Endothelial cell of umbilical vein (primary cell): Measurements from ENCODE around the gene MAP2K5. TPM values are rescaled to one million over a fixed set of nuclear protein-coding genes. Genes with fewer than 3 reads are reported as not detected.

Experiments used
- BruUV-seq: library from RNA; stranded (reverse); fragments of 400-500 nt; replicated peaks from 2 replicates; lab custom pipeline; 2021; lab: Mats Ljungman, UMichigan
- CTCF ChIA-PET: fragments of 300-600, 350-600 bp; sonication (Branson Sonifier 250); formaldehyde crosslinking; loops from one replicate; lab custom pipeline; 2021; ENCODE audit warnings: antibody characterized with exemption, inconsistent platforms; lab: Charles Lee
- POLR2A ChIA-PET: fragments of 300-600, 350-600 bp; sonication (Branson Sonifier 250); formaldehyde crosslinking; loops from one replicate; lab custom pipeline; 2021; ENCODE audit warnings: antibody characterized with exemption, inconsistent platforms; lab: Charles Lee
- DNase-seq: peaks from one replicate; pipeline ENCODE4 v3.0.0-alpha.2; 2011; ENCODE audit warnings: low read depth, low spot score
- FAIRE-seq: peaks from 2 replicates; lab custom pipeline; 2011; peaks lifted over from hg19 to GRCh38; lab: Jason Lieb, UNC
- H2AFZ ChIP-seq: 2 replicates; pipeline ENCODE4 v1.6.0; 2012; ENCODE audit warnings: low read depth, low read length, control low read depth, inconsistent platforms
- H3K27ac ChIP-seq: 2 replicates; pipeline ENCODE4 v1.5.1; 2011; ENCODE audit warnings: low read depth, mild to moderate bottlenecking, control low read depth, low read length, moderate library complexity; ENCODE audit not compliant: insufficient read depth
- H3K27me3 ChIP-seq, 2 experiments: 2 replicates each; pipeline versions ENCODE4 v1.6.0 to v1.6.1; 2011; ENCODE audit warnings: low read length in 2 of 2, mixed read lengths in 1 of 2; ENCODE audit not compliant: control insufficient read depth in 2 of 2, insufficient read depth in 2 of 2
- H3K36me3 ChIP-seq, 2 experiments: 2 replicates in 1 of 2; 3 replicates in 1 of 2; pipeline ENCODE4 v1.5.1; 2011; ENCODE audit warnings: low read length in 2 of 2, mild to moderate bottlenecking in 1 of 2, moderate library complexity in 1 of 2; ENCODE audit not compliant: control insufficient read depth in 2 of 2, insufficient read depth in 2 of 2; ENCODE audit errors: extremely low read depth in 1 of 2
- H3K4me1 ChIP-seq: 3 replicates; pipeline ENCODE4 v1.5.1; 2011; ENCODE audit warnings: mild to moderate bottlenecking, low read length; ENCODE audit not compliant: control insufficient read depth, insufficient read depth; ENCODE audit errors: extremely low read depth
- H3K4me2 ChIP-seq: 2 replicates; pipeline ENCODE4 v1.6.1; 2011; ENCODE audit warnings: low read length, control low read depth, mixed read lengths; ENCODE audit not compliant: insufficient read depth
- H3K4me3 ChIP-seq, 3 experiments: fragments of 200-600 bp in 1 of 3; sonication (generic), shearing (Covaris generic) in 1 of 3; replicated peaks in 1 of 3; 2 replicates each; pipeline ENCODE4 v1.5.1; 2011 to 2016; ENCODE audit warnings: control low read depth in 3 of 3, low read length in 3 of 3, mild to moderate bottlenecking in 2 of 3, inconsistent platforms in 1 of 3, low read depth in 1 of 3, moderate library complexity in 1 of 3; ENCODE audit not compliant: insufficient read depth in 1 of 3
- H3K79me2 ChIP-seq: 2 replicates; pipeline ENCODE4 v1.6.0; 2012; ENCODE audit warnings: low read length, inconsistent platforms; ENCODE audit not compliant: control insufficient read depth, insufficient read depth
- H3K9ac ChIP-seq: replicated peaks from 2 replicates; pipeline ENCODE3; 2011; ENCODE audit warnings: low read length, control low read depth; ENCODE audit not compliant: insufficient read depth; ENCODE audit errors: extremely low read depth
- H3K9me1 ChIP-seq: replicated peaks from 3 replicates; pipeline ENCODE4 v1.6.0; 2011; ENCODE audit warnings: mild to moderate bottlenecking, low read length; ENCODE audit not compliant: control insufficient read depth, insufficient read depth; ENCODE audit errors: extremely low read depth
- H3K9me3 ChIP-seq: replicated peaks from 2 replicates; pipeline ENCODE4 v1.5.1; 2012; ENCODE audit warnings: low read length, inconsistent platforms; ENCODE audit not compliant: control insufficient read depth, insufficient read depth
- H4K20me1 ChIP-seq: replicated peaks from 2 replicates; pipeline ENCODE3; 2011; ENCODE audit warnings: mild to moderate bottlenecking, low read length; ENCODE audit not compliant: control insufficient read depth, insufficient read depth; ENCODE audit errors: extremely low read depth
- EZH2 ChIP-seq: IDR thresholded peaks from 2 replicates; pipeline ENCODE4 v1.6.1; 2012; ENCODE audit warnings: borderline replicate concordance, low read depth, mild to moderate bottlenecking, moderate library complexity, low read length, inconsistent platforms; ENCODE audit not compliant: severe bottlenecking
- FOS ChIP-seq: IDR thresholded peaks from 2 replicates; pipeline ENCODE4 v1.6.1; 2011; ENCODE audit warnings: mild to moderate bottlenecking, low read length, moderate library complexity, borderline replicate concordance; ENCODE audit not compliant: insufficient read depth
- GATA2 ChIP-seq: IDR thresholded peaks from 2 replicates; pipeline ENCODE4 v1.7.0; 2011; ENCODE audit warnings: low read depth, mild to moderate bottlenecking, moderate library complexity, mixed read lengths, low read length; ENCODE audit not compliant: insufficient read length, insufficient read depth
- JUN ChIP-seq: IDR thresholded peaks from 2 replicates; pipeline ENCODE4 v1.6.1; 2011; ENCODE audit warnings: borderline replicate concordance, low read depth; ENCODE audit not compliant: insufficient read length, insufficient read depth
- MYC ChIP-seq: IDR thresholded peaks from one replicate; pipeline ENCODE4 v1.6.1; 2011; ENCODE audit warnings: mild to moderate bottlenecking, low read depth, low read length
- POLR2A ChIP-seq: IDR thresholded peaks from 2 replicates; pipeline ENCODE4 v1.6.1; 2012; ENCODE audit warnings: low read depth, mild to moderate bottlenecking, control low read depth, low read length
- POLR2AphosphoS5 ChIP-seq: IDR thresholded peaks from 2 replicates; pipeline ENCODE4 v1.6.1; 2012; ENCODE audit warnings: low read depth, mild to moderate bottlenecking, control low read depth, low read length, moderate library complexity; ENCODE audit not compliant: insufficient read depth
- dilution Hi-C: fragments of 300-500 bp; cut with MboI; formaldehyde crosslinking; loops from one replicate; pipeline ENCODE4 v1.15.0; 2019; ENCODE audit warnings: low sequenced_read_pairs; ENCODE audit not compliant: extremely low pct_ligation_motif_present
- intact Hi-C: fragments of 100-400 bp; cut with micrococcal nuclease; formaldehyde crosslinking; loops from one replicate; pipeline ENCODE4 v1.10.0; 2022
- polyA plus RNA-seq, 4 experiments: library from polyadenylated mRNA; depleted of rRNA in 3 of 4; stranded (reverse) in 3 of 4; unstranded in 1 of 4; fragments of >200 nt; gene quantifications; 2 replicates each; pipeline versions ENCODE4 v1.2.1 to v1.2.3, GENCODE V29; 2011 to 2012; ENCODE audit warnings: missing spikeins in 1 of 4
- total RNA-seq: library from RNA; stranded (reverse); gene quantifications from 2 replicates; pipeline ENCODE4 v1.2.3, GENCODE V29; 2021
- TF ChIP-seq, protein P1 (sequence below): IDR thresholded peaks from 2 replicates; pipeline ENCODE4 v1.6.1; 2011; ENCODE audit not compliant: insufficient read depth, insufficient read length
- TF ChIP-seq, protein P2 (sequence below), 2 donors: IDR thresholded peaks; 1 replicate in 1 of 2; 2 replicates in 1 of 2; pipeline ENCODE4 v1.5.1; 2011; ENCODE audit warnings: low read length in 2 of 2, mild to moderate bottlenecking in 2 of 2, moderate library complexity in 2 of 2, control low read depth in 1 of 2, inconsistent platforms in 1 of 2, low read depth in 1 of 2; ENCODE audit not compliant: insufficient read depth in 1 of 2; ENCODE audit errors: extremely low read depth in 1 of 2

The MAP2K5 gene
- total and polyA plus RNA-seq, 2 donors (not counting 3 experiments of a cell fraction or from before 2014, with no cell fraction given): 4.9 to 24.7 TPM

- TF ChIP-seq EZH2 (no peak), FOS (no peak), POLR2A (no peak), JUN (no peak), MYC (no peak), GATA2 (no peak), POLR2AphosphoS5 (no peak)
- TF ChIP-seq, protein P1, sequence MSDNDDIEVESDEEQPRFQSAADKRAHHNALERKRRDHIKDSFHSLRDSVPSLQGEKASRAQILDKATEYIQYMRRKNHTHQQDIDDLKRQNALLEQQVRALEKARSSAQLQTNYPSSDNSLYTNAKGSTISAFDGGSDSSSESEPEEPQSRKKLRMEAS: no peak
- TF ChIP-seq, protein P2, sequence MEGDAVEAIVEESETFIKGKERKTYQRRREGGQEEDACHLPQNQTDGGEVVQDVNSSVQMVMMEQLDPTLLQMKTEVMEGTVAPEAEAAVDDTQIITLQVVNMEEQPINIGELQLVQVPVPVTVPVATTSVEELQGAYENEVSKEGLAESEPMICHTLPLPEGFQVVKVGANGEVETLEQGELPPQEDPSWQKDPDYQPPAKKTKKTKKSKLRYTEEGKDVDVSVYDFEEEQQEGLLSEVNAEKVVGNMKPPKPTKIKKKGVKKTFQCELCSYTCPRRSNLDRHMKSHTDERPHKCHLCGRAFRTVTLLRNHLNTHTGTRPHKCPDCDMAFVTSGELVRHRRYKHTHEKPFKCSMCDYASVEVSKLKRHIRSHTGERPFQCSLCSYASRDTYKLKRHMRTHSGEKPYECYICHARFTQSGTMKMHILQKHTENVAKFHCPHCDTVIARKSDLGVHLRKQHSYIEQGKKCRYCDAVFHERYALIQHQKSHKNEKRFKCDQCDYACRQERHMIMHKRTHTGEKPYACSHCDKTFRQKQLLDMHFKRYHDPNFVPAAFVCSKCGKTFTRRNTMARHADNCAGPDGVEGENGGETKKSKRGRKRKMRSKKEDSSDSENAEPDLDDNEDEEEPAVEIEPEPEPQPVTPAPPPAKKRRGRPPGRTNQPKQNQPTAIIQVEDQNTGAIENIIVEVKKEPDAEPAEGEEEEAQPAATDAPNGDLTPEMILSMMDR (IDR thresholded peaks at IDR 0.05; ENCODE audit: extremely low read depth in 1 of 2, insufficient read depth in 1 of 2, low read depth in 1 of 2, low read length in 2 of 2): no peak
- Histone ChIP-seq H3K79me2 (no peaks in the 10 kb centered on the region), H2AFZ (no peak overlapping the region), H3K4me1 (no peaks in the 10 kb centered on the region), H3K27me3 (no peaks in the 10 kb centered on the region), H3K9me3 (no peaks in the 10 kb centered on the region), H3K27ac (no peak overlapping the region), H3K36me3 (no peaks in the 10 kb centered on the region), H3K9me1 (no peaks in the 10 kb centered on the region), H3K9ac (no peak overlapping the region), H4K20me1 (no peaks in the 10 kb centered on the region), H3K4me3 (no peak overlapping the region), H3K4me2 (no peak overlapping the region)
- intact Hi-C loops: no loop called here
- dilution Hi-C loops: no loop called here
- ChIA-PET CTCF (interaction anchor here (0.6 to 1.3 kb wide), 2 partner anchors 10 to 306 kb away, joined by 3 to 4 read pairs; no protein-coding TSS in a partner anchor), POLR2A (no interaction called here)
- DNase-seq (no peak), FAIRE-seq (no peak)
- no TSS peak for BruUV-seq
Measured at GRCh38 chr15:67775998-67776397, 233.5 kb downstream of the MAP2K5 start.
